ELF-1 (cell line): ENCODE results near the gene LTN1.

Experiments
- DNase-seq: peaks from one replicate; pipeline ENCODE4 v3.0.0-alpha.2; 2016; ENCODE audit warnings: low read depth, low spot score

The LTN1 gene

GRCh38 chr21:28882345-28882744 lies 110.3 kb downstream of the LTN1 start:
- no peak for DNase-seq
